PC-3 (cell line): ENCODE data around the gene ZNF763. TPM values are rescaled to one million over a fixed set of nuclear protein-coding genes. Genes with fewer than 3 reads are reported as not detected.

ENCODE experiments used
- ATAC-seq: fragments of 200-7000 bp; cut with Tn5 transposase; 2 replicates; pipeline ENCODE4 v1.9.1; 2020; ENCODE audit warnings: mild to moderate bottlenecking, moderate library complexity
- Bru-seq: library from RNA; stranded (reverse); fragments of 400-500 nt; gene quantifications from one replicate; lab custom pipeline; 2021; lab: Mats Ljungman, UMichigan
- BruChase-seq, 2 experiments: library from RNA; stranded (reverse); fragments of 400-500 nt; gene quantifications; one replicate each; lab custom pipeline; 2021; lab: Mats Ljungman, UMichigan
- BruUV-seq: library from RNA; stranded (reverse); fragments of 400-500 nt; replicated peaks from 2 replicates; lab custom pipeline; 2021; lab: Mats Ljungman, UMichigan
- CTCF ChIA-PET: fragments of 300-600 bp; sonication (Branson Sonifier 250); formaldehyde crosslinking; loops from one replicate; lab custom pipeline; 2022; ENCODE audit warnings: antibody characterized with exemption; lab: Charles Lee
- POLR2A ChIA-PET: fragments of 300-600 bp; sonication (Branson Sonifier 250); formaldehyde crosslinking; loops from one replicate; lab custom pipeline; 2022; ENCODE audit warnings: antibody characterized with exemption; ENCODE audit not compliant: unreplicated experiment; lab: Charles Lee
- DNase-seq: peaks from one replicate; pipeline ENCODE4 v3.0.0-alpha.2; 2015
- H2AFZ ChIP-seq: fragments of 300-600 bp; sonication (generic); 2 replicates; pipeline ENCODE4 v1.6.0; 2016; ENCODE audit warnings: antibody characterized with exemption, low read length
- H3F3A ChIP-seq: fragments of 300-600 bp; sonication (generic); one replicate; pipeline ENCODE4 v1.6.0; 2017; ENCODE audit warnings: antibody characterized with exemption, low read length, control low read depth, mild to moderate bottlenecking; ENCODE audit not compliant: unreplicated experiment
- H3K27ac ChIP-seq: fragments of 300-600 bp; sonication (generic); 2 replicates; pipeline ENCODE4 v1.5.1; 2016; ENCODE audit warnings: mild to moderate bottlenecking, low read length
- H3K27me3 ChIP-seq: fragments of 300-600 bp; sonication (generic); 2 replicates; pipeline ENCODE4 v1.6.1; 2016; ENCODE audit warnings: low read length, mixed read lengths
- H3K36me3 ChIP-seq: fragments of 300-600 bp; sonication (generic); 2 replicates; pipeline ENCODE4 v1.6.1; 2016; ENCODE audit warnings: low read depth, mixed run types, low read length, mixed read lengths
- H3K4me1 ChIP-seq: fragments of 300-600 bp; sonication (generic); 2 replicates; pipeline ENCODE4 v1.5.1; 2016; ENCODE audit warnings: low read length; ENCODE audit not compliant: insufficient read depth
- H3K4me2 ChIP-seq: fragments of 300-600 bp; sonication (generic); 2 replicates; pipeline ENCODE4 v1.6.0; 2016; ENCODE audit warnings: low read length
- H3K4me3 ChIP-seq: fragments of 300-600 bp; sonication (generic); 2 replicates; pipeline ENCODE4 v1.5.1; 2016; ENCODE audit warnings: mild to moderate bottlenecking, low read length, mixed read lengths
- H3K79me2 ChIP-seq: fragments of 300-600 bp; sonication (generic); 2 replicates; pipeline ENCODE4 v1.6.1; 2017; ENCODE audit warnings: low read length, mixed read lengths
- H3K9ac ChIP-seq: fragments of 300-600 bp; sonication (generic); 2 replicates; pipeline ENCODE4 v1.6.0; 2016; ENCODE audit warnings: mild to moderate bottlenecking, low read length
- H3K9me2 ChIP-seq: fragments of 300-600 bp; sonication (generic); replicated peaks from 2 replicates; pipeline ENCODE4 v1.6.1; 2016; ENCODE audit warnings: mixed run types, low read length, mixed read lengths
- H3K9me3 ChIP-seq: fragments of 300-600 bp; sonication (generic); 2 replicates; pipeline ENCODE4 v1.6.1; 2016; ENCODE audit warnings: low read length, mixed read lengths
- H4K20me1 ChIP-seq: fragments of 300-600 bp; sonication (generic); 2 replicates; pipeline ENCODE4 v1.6.1; 2016; ENCODE audit warnings: low read length, mixed read lengths
- EZH2 ChIP-seq: fragments of 300-600 bp; sonication (generic); IDR thresholded peaks from one replicate; pipeline ENCODE4 v1.6.1; 2017; ENCODE audit warnings: antibody characterized with exemption, mild to moderate bottlenecking, low read length; ENCODE audit not compliant: unreplicated experiment
- EZH2phosphoT487 ChIP-seq: fragments of 300-600 bp; sonication (generic); IDR thresholded peaks from 2 replicates; pipeline ENCODE4 v1.6.1; 2018; ENCODE audit warnings: mild to moderate bottlenecking, antibody characterized with exemption, low read length, borderline replicate concordance
- intact Hi-C: fragments of 100-400 bp; cut with micrococcal nuclease; formaldehyde crosslinking; loops from 2 replicates; pipeline ENCODE4 v1.9.0; 2023
- long read RNA-seq: library from polyadenylated mRNA; unstranded; transcript quantifications from one replicate; pipeline ENCODE4 v2.0.0, GENCODE V29; 2021; ENCODE audit not compliant: unreplicated experiment
- total RNA-seq: library from RNA; depleted of rRNA; stranded (reverse); fragments of >200 nt; gene quantifications from 2 replicates; pipeline ENCODE4 v1.2.3, GENCODE V29; 2014; rRNA removed
- TF ChIP-seq, protein P1 (sequence below): fragments of 300-600 bp; sonication (generic); conservative IDR thresholded peaks from 2 replicates; pipeline ENCODE4 v1.5.1; 2017; ENCODE audit warnings: antibody characterized with exemption, low read depth, mild to moderate bottlenecking, low read length

ZNF763 gene
- total RNA-seq: 0.33 TPM in 1 of 2 replicates, not detected in the other
- Bru-seq, nascent RNA: percentile 46 among the genes with signal in this experiment
- BruChase-seq, experiment 1, labeled RNA remaining after a 6-hour chase: percentile 64 among the genes with signal in this experiment
- BruChase-seq, experiment 2, labeled RNA remaining after a 2-hour chase: percentile 67 among the genes with signal in this experiment
- long read RNA-seq, partial matches to known transcripts: 0 of 4 reads
- long read RNA-seq, other reads (novel, unspliced or antisense): 0 of 4 reads

DNA sequence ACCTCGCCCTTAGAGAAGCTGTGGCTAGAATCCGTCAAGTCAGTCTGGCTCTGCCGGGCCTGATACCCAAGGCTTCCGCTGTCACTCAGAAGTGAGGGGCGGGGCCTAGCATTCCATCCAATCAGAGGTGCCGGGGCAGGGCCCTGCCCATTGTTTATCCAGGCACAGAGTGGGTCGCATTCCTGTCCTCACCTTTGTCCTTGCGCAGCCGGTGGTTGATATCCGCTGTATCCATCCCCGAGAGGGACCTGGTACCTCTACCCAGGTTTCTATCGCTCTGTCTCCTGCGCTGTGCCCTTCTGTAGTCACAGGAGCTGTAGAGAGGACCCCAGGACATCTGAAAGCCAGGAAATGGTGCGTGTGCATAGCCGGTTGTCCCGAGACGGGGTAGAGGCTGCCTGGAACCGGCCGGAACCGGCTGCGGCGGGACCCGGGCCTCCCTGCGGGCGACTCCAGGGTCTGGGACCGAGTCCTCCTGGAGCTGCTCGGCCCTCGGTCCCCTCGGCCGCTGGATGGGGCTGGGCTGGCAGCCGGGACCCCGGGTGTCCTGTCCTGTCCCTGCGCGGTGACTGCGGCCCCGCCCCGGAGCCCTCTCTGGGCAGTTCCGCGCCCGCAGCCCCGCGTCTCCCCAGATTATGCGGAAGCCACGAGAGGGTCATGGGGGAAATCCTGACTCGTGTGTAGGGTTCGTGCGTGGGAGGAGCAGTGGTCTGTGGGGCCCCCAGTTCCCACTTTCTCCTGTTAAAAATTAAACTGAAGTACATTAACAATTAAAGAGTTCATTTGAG is at the start of gene ZNF763:
ZNF763 (plus strand) TSS at position 183 of the 788 bp plus-strand sequence; CDS start at position 352, 169 bp downstream.
- H3F3A ChIP-seq: no peaks in the 10 kb centered on the region
- DNase-seq: peak; percentile 75
- peak within 1 kb of the TSS; percentile 48 for H3K9ac ChIP-seq
- POLR2A ChIA-PET: interaction anchor here (0.6 kb wide), 1 partner anchor 21 kb away, joined by 13 read pairs; no protein-coding TSS in a partner anchor
- H3K9me2 ChIP-seq: no peaks in the 10 kb centered on the region
- ATAC-seq: peak; percentile 93
- CTCF ChIA-PET: interaction anchor here (0.6 kb wide), 1 partner anchor 167 kb away, joined by 3 read pairs; no protein-coding TSS in a partner anchor
- H3K4me3 ChIP-seq: peak within 1 kb of the TSS; percentile 68
- peak within 1 kb of the TSS; percentile 88 for H2AFZ ChIP-seq
- peaks cover 7% of the 10 kb centered on the region; the same call in 1 of the 2 replicates for H3K9me3 ChIP-seq
- peaks cover 7% of the 10 kb centered on the region; the same call in 1 of the 2 replicates for H3K36me3 ChIP-seq
- H3K79me2 ChIP-seq: no peaks in the 10 kb centered on the region
- H3K27ac ChIP-seq: no peak within 1 kb of the TSS
- H3K4me1 ChIP-seq: no peaks in the 10 kb centered on the region
- TF ChIP-seq EZH2 (no peak), EZH2phosphoT487 (no peak)
- TF ChIP-seq, protein P1, sequence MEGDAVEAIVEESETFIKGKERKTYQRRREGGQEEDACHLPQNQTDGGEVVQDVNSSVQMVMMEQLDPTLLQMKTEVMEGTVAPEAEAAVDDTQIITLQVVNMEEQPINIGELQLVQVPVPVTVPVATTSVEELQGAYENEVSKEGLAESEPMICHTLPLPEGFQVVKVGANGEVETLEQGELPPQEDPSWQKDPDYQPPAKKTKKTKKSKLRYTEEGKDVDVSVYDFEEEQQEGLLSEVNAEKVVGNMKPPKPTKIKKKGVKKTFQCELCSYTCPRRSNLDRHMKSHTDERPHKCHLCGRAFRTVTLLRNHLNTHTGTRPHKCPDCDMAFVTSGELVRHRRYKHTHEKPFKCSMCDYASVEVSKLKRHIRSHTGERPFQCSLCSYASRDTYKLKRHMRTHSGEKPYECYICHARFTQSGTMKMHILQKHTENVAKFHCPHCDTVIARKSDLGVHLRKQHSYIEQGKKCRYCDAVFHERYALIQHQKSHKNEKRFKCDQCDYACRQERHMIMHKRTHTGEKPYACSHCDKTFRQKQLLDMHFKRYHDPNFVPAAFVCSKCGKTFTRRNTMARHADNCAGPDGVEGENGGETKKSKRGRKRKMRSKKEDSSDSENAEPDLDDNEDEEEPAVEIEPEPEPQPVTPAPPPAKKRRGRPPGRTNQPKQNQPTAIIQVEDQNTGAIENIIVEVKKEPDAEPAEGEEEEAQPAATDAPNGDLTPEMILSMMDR: no peak
- peak within 1 kb of the TSS; percentile 75 for H3K4me2 ChIP-seq
- intact Hi-C loops: loop anchor here (1.0 to 2.0 kb wide), 4 partner anchors 23 to 176 kb away; partner anchors contain the start of gene ZNF700
- no peaks in the 10 kb centered on the region for H4K20me1 ChIP-seq
- no peaks in the 10 kb centered on the region for H3K27me3 ChIP-seq
- TSS peak; percentile 73 for BruUV-seq

DNA sequence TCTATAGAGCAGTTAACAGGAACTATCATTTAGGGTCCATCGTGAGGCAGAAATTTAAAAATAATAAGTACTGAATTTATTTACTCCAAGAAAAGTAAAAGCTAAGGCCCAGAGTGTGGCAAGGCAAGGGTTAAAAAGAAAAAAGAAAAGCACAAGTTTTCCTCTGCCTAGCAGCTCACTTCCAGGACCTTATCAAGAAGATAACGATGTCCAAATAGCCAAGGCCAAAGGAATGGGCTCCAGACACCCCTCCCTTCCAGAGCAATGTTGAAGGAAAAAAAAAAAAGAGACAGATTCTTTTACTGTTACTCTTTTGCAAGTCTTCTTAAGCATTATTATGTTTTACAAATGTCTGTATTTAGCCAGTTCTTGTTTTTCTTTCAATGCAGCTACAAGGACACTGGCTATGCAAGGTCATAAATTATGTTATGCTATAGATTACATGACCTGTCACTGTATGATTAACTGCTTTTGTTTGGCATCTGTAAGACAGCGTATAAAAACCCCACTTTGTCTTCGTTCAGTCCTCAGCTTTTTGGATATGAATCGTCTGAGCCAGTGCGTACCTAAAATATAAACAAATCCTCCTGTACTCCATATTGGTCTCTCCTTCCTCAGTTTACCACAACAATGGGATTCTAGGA is 42.9 kb upstream of the ZNF763 start:
- peaks cover 20% of the 10 kb centered on the region for H3K79me2 ChIP-seq
- no peak overlapping the region for H3K9ac ChIP-seq
- no peaks in the 10 kb centered on the region for H3K27me3 ChIP-seq
- H3K9me2 ChIP-seq: no peaks in the 10 kb centered on the region
- H3K4me3 ChIP-seq: no peak overlapping the region
- DNase-seq (no peak), ATAC-seq (no peak)
- TF ChIP-seq, protein P1: no peak
- TF ChIP-seq EZH2 (no peak), EZH2phosphoT487 (no peak)
- peaks cover 6% of the 10 kb centered on the region for H3K36me3 ChIP-seq
- intact Hi-C loops: no loop called here
- no peak overlapping the region for H2AFZ ChIP-seq
- ChIA-PET POLR2A (no interaction called here), CTCF (interaction anchor here (3.7 kb wide), 1 partner anchor 124 kb away, joined by 25 read pairs; the partner anchor contains the start of gene ZNF491)
- peaks cover 4% of the 10 kb centered on the region; the same call in 1 of the 2 replicates for H3K4me1 ChIP-seq
- no peaks in the 10 kb centered on the region for H4K20me1 ChIP-seq
- H3K4me2 ChIP-seq: no peak overlapping the region
- H3K9me3 ChIP-seq: peaks cover 14% of the 10 kb centered on the region; the same call in 1 of the 2 replicates
- no peak overlapping the region for H3K27ac ChIP-seq
- BruUV-seq: no TSS peak
- no peaks in the 10 kb centered on the region for H3F3A ChIP-seq
